K562 (cell line): Measurements from ENCODE around the gene ELF2. TPM values are rescaled to one million over a fixed set of nuclear protein-coding genes. Genes with fewer than 3 reads are reported as not detected.

Source experiments
- BDP1 ChIP-seq: IDR thresholded peaks from 3 replicates; pipeline ENCODE4 v1.6.1; 2011; ENCODE audit not compliant: insufficient read length, insufficient read depth
- FOXP1 ChIP-seq: sonication (generic); formaldehyde crosslinking; IDR thresholded peaks from 2 replicates; pipeline ENCODE4 v1.8.0; 2022; ENCODE audit warnings: mild to moderate bottlenecking, missing genetic modification reagents
- MAZ ChIP-seq, 2 experiments: fragments of 450-650 bp in 1 of 2; sonication (generic) in 1 of 2; formaldehyde crosslinking; IDR thresholded peaks in 1 of 2; conservative IDR thresholded peaks in 1 of 2; 2 replicates each; pipeline versions ENCODE4 v1.4.0 to v1.5.0; 2020; ENCODE audit warnings: mild to moderate bottlenecking in 1 of 2, missing genetic modification reagents in 1 of 2
- MEF2D ChIP-seq: conservative IDR thresholded peaks from 2 replicates; pipeline ENCODE4 v1.6.1; 2016; ENCODE audit warnings: low read depth, missing genetic modification characterization, missing compliant biosample characterization
- MYBL2 ChIP-seq, 2 experiments: fragments of 450-650 bp in 1 of 2; sonication (generic) in 1 of 2; formaldehyde crosslinking in 1 of 2; IDR thresholded peaks; 2 replicates each; pipeline versions ENCODE4 v1.6.1 to v1.8.1; 2017 to 2022; ENCODE audit warnings: borderline replicate concordance in 1 of 2, inconsistent platforms in 1 of 2, low read depth in 1 of 2, mild to moderate bottlenecking in 1 of 2, missing genetic modification reagents in 1 of 2, moderate library complexity in 1 of 2
- MYNN ChIP-seq, 2 experiments: sonication (generic); formaldehyde crosslinking in 1 of 2; IDR thresholded peaks; 2 replicates each; pipeline versions ENCODE4 v1.5.0 to v1.6.1; 2016 to 2020; ENCODE audit warnings: antibody characterized with exemption in 1 of 2, missing genetic modification reagents in 1 of 2
- NFXL1 ChIP-seq: fragments of 450-650 bp; formaldehyde crosslinking; IDR thresholded peaks from 2 replicates; pipeline ENCODE4 v1.4.0; 2021; ENCODE audit warnings: mild to moderate bottlenecking
- NONO ChIP-seq, 2 experiments: fragments of 200-400 bp in 1 of 2; fragments of 450-650 bp in 1 of 2; formaldehyde crosslinking in 1 of 2; IDR thresholded peaks; 2 replicates each; pipeline ENCODE4 v1.6.1; 2017; ENCODE audit warnings: low read depth in 2 of 2, mild to moderate bottlenecking in 2 of 2, moderate library complexity in 2 of 2, low read length in 1 of 2
- PTTG1 ChIP-seq: fragments of 450-650 bp; IDR thresholded peaks from 2 replicates; pipeline ENCODE4 v1.6.1; 2016; ENCODE audit warnings: low read depth, mild to moderate bottlenecking, missing genetic modification characterization, missing compliant biosample characterization
- RCOR1 ChIP-seq, 2 experiments: IDR thresholded peaks; 2 replicates each; pipeline ENCODE4 v1.6.1; 2012; ENCODE audit warnings: low read depth in 2 of 2, low read length in 2 of 2, borderline replicate concordance in 1 of 2, improper control_type of control experiment in 1 of 2
- SLC30A9 ChIP-seq: fragments of 250-450 bp; sonication (Bioruptor Pico); IDR thresholded peaks from 2 replicates; pipeline ENCODE4 v1.8.0; 2022; ENCODE audit warnings: mild to moderate bottlenecking, moderate library complexity
- ZNF140 ChIP-seq: fragments of 250-450 bp; sonication (Bioruptor Pico); IDR thresholded peaks from 2 replicates; pipeline ENCODE4 v1.8.0; 2021; ENCODE audit warnings: moderate library complexity, mild to moderate bottlenecking, inconsistent platforms
- ZNF76 ChIP-seq: fragments of 250-450 bp; sonication (Bioruptor Pico); IDR thresholded peaks from 2 replicates; pipeline ENCODE4 v1.4.0; 2020; ENCODE audit warnings: mild to moderate bottlenecking, moderate library complexity, borderline replicate concordance
- polyA plus RNA-seq, 8 experiments: library from polyadenylated mRNA; depleted of rRNA in 4 of 8; stranded (reverse) in 5 of 8; unstranded in 3 of 8; fragments of >200 nt; fragmentation: Nextera tagmentation in 2 of 8; fragmentation: Illumina TruSeq in 1 of 8; extraction: Ambion mirVana in 2 of 8; extraction: Trizol in 1 of 8; gene quantifications; 2 replicates each; pipeline versions ENCODE4 v1.2.1 to v1.2.3, GENCODE V29; 2011 to 2014; ENCODE audit warnings: inconsistent platforms in 1 of 8, missing spikeins in 1 of 8
- total RNA-seq, 7 experiments: library from RNA; depleted of rRNA in 6 of 7; stranded (reverse); fragments of >200 nt in 6 of 7; fragmentation: Illumina TruSeq in 2 of 7; extraction: Trizol in 2 of 7; gene quantifications; 2 replicates each; pipeline versions ENCODE4 v1.2.1 to v1.2.3, GENCODE V29; 2011 to 2021; ENCODE audit warnings: low replicate concordance in 1 of 7
- TF ChIP-seq, protein P1 (sequence below): sonication (generic); formaldehyde crosslinking; IDR thresholded peaks from 2 replicates; pipeline ENCODE4 v1.8.1; 2022; ENCODE audit warnings: missing genetic modification reagents
- TF ChIP-seq, protein P2 (sequence below): fragments of 150-350 bp; conservative IDR thresholded peaks from 2 replicates; pipeline ENCODE4 v1.6.1; 2014; ENCODE audit warnings: low read length
- TF ChIP-seq, protein P3 (sequence below), 2 experiments: fragments of 150-350 bp in 1 of 2; IDR thresholded peaks; 2 replicates each; pipeline ENCODE4 v1.6.1; 2012 to 2016; ENCODE audit warnings: low read depth in 2 of 2, low read length in 2 of 2, mild to moderate bottlenecking in 1 of 2, moderate library complexity in 1 of 2
- TF ChIP-seq, protein P4 (sequence below): fragments of 200-800 bp; sonication (Bioruptor generic); IDR thresholded peaks from 2 replicates; pipeline ENCODE4 v1.6.1; 2017; ENCODE audit warnings: missing genetic modification characterization, missing compliant biosample characterization

The ELF2 gene
- total and polyA plus RNA-seq, 9 of the 15 experiments (the other 6 are each of a cell fraction or from before 2014, with no cell fraction given): 9.4 to 58.7 (median 41.6) TPM

DNA sequence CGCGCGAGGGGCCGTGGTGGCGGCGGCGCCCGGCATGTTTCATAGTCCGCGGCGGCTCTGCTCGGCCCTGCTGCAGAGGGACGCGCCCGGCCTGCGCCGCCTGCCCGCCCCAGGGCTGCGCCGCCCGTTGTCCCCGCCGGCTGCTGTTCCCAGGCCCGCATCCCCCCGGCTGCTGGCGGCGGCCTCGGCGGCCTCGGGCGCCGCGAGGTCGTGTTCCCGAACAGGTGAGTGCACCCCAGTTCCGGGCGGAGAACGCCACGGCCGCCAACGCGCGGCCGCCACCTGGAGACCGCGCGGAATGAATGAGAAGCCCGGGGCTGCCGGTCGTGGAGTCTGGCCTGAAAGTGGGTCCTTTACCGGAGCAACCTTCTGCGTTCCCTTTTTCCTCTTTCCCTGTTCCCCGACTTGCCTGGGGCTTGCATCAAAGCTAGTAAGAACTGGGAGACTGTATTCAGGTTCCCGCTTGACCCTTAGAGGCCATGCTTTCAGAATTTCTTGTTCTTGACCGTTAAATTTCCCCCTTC lies 161.0 kb downstream of the ELF2 start (continued):
- TF ChIP-seq, protein P1, sequence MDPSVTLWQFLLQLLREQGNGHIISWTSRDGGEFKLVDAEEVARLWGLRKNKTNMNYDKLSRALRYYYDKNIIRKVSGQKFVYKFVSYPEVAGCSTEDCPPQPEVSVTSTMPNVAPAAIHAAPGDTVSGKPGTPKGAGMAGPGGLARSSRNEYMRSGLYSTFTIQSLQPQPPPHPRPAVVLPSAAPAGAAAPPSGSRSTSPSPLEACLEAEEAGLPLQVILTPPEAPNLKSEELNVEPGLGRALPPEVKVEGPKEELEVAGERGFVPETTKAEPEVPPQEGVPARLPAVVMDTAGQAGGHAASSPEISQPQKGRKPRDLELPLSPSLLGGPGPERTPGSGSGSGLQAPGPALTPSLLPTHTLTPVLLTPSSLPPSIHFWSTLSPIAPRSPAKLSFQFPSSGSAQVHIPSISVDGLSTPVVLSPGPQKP (CRISPR knock-in tag): no peak
- no peak for TF ChIP-seq MAZ (CRISPR knock-in tag; conservative IDR thresholded peaks at IDR 0.05 in 1 of 2, IDR thresholded peaks at IDR 0.05 in 1 of 2)
- TF ChIP-seq, protein P2, sequence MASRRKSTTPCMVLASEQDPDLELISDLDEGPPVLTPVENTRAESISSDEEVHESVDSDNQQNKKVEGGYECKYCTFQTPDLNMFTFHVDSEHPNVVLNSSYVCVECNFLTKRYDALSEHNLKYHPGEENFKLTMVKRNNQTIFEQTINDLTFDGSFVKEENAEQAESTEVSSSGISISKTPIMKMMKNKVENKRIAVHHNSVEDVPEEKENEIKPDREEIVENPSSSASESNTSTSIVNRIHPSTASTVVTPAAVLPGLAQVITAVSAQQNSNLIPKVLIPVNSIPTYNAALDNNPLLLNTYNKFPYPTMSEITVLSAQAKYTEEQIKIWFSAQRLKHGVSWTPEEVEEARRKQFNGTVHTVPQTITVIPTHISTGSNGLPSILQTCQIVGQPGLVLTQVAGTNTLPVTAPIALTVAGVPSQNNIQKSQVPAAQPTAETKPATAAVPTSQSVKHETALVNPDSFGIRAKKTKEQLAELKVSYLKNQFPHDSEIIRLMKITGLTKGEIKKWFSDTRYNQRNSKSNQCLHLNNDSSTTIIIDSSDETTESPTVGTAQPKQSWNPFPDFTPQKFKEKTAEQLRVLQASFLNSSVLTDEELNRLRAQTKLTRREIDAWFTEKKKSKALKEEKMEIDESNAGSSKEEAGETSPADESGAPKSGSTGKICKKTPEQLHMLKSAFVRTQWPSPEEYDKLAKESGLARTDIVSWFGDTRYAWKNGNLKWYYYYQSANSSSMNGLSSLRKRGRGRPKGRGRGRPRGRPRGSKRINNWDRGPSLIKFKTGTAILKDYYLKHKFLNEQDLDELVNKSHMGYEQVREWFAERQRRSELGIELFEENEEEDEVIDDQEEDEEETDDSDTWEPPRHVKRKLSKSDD: no peak
- TF ChIP-seq, protein P3, sequence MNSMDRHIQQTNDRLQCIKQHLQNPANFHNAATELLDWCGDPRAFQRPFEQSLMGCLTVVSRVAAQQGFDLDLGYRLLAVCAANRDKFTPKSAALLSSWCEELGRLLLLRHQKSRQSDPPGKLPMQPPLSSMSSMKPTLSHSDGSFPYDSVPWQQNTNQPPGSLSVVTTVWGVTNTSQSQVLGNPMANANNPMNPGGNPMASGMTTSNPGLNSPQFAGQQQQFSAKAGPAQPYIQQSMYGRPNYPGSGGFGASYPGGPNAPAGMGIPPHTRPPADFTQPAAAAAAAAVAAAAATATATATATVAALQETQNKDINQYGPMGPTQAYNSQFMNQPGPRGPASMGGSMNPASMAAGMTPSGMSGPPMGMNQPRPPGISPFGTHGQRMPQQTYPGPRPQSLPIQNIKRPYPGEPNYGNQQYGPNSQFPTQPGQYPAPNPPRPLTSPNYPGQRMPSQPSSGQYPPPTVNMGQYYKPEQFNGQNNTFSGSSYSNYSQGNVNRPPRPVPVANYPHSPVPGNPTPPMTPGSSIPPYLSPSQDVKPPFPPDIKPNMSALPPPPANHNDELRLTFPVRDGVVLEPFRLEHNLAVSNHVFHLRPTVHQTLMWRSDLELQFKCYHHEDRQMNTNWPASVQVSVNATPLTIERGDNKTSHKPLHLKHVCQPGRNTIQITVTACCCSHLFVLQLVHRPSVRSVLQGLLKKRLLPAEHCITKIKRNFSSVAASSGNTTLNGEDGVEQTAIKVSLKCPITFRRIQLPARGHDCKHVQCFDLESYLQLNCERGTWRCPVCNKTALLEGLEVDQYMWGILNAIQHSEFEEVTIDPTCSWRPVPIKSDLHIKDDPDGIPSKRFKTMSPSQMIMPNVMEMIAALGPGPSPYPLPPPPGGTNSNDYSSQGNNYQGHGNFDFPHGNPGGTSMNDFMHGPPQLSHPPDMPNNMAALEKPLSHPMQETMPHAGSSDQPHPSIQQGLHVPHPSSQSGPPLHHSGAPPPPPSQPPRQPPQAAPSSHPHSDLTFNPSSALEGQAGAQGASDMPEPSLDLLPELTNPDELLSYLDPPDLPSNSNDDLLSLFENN (IDR thresholded peaks at IDR 0.05; ENCODE audit: low read depth in 2 of 2, low read length in 2 of 2): no peak
- no peak for TF ChIP-seq MYNN (IDR thresholded peaks at IDR 0.05)
- TF ChIP-seq MYNN (CRISPR knock-in tag; IDR thresholded peaks at IDR 0.05): no peak
- no peak for TF ChIP-seq ZNF140
- TF ChIP-seq NFXL1 (CRISPR knock-in tag): no peak
- no peak for TF ChIP-seq RCOR1 (IDR thresholded peaks at IDR 0.05; ENCODE audit: borderline replicate concordance in 1 of 2, low read depth in 2 of 2, low read length in 2 of 2)
- no peak for TF ChIP-seq MYBL2 (IDR thresholded peaks at IDR 0.05; ENCODE audit: low read depth)
- no peak for TF ChIP-seq MYBL2 (CRISPR knock-in tag; IDR thresholded peaks at IDR 0.05; ENCODE audit: borderline replicate concordance)
- TF ChIP-seq FOXP1: 0 out of 2 replicates have a peak, but pooled peaks have one; percentile 25
- peak in 1 of 2 experiments; percentile 13; a peak in 1 of 4 replicates for TF ChIP-seq NONO (IDR thresholded peaks at IDR 0.05; ENCODE audit: low read depth in 2 of 2, low read length in 1 of 2)
- TF ChIP-seq SLC30A9 (CRISPR knock-in tag): no peak
- TF ChIP-seq MEF2D (tag): no peak
- no peak for TF ChIP-seq PTTG1 (tag)
- no peak for TF ChIP-seq BDP1
- TF ChIP-seq ZNF76: 0 out of 2 replicates have a peak, but pooled peaks have one; percentile 1
- TF ChIP-seq, protein P4, sequence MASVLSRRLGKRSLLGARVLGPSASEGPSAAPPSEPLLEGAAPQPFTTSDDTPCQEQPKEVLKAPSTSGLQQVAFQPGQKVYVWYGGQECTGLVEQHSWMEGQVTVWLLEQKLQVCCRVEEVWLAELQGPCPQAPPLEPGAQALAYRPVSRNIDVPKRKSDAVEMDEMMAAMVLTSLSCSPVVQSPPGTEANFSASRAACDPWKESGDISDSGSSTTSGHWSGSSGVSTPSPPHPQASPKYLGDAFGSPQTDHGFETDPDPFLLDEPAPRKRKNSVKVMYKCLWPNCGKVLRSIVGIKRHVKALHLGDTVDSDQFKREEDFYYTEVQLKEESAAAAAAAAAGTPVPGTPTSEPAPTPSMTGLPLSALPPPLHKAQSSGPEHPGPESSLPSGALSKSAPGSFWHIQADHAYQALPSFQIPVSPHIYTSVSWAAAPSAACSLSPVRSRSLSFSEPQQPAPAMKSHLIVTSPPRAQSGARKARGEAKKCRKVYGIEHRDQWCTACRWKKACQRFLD (CRISPR knock-in tag): no peak
